ENCODE results near the gene CARS1. TPM values are rescaled to one million over a fixed set of nuclear protein-coding genes. Genes with fewer than 3 reads are reported as not detected.

The CARS1 gene
- total RNA-seq, 4 donors from 2014 or later, result 31.5 to 46.5 (median 34.7) TPM

DNA sequence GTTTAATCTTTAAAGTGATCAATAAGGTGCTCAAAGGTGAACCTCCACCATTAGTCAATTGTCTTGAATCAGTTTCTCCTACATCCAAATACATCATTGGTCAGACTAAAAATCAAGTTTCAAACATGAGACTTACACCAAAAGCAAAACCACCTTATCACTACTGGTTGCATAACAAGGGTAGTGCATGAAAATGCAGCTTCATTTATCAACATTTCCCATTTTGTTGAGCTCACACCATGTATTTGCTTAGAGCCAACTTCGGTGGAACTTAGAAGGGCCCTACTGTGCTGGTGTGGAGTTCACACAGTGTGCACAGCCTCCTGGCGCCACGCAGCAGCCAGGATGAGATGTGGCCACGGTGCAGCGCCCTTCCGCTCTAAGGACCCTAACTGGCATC lies 104.9 kb downstream of the CARS1 start:
- no peaks in the 10 kb centered on the region for H3K27me3 ChIP-seq
- no peak overlapping the region for H3K27ac ChIP-seq
- in situ Hi-C loops (cut with MboI; ENCODE audit: low sequenced_read_pairs in 4 of 4), result no loop called here
- ATAC-seq (no peak), DNase-seq (no peak)
- peaks cover 5 to 80% of the 10 kb centered on the region in 2 donors for H3K36me3 ChIP-seq
- H3K4me3 ChIP-seq, result no peak overlapping the region
- TF ChIP-seq POLR2A (IDR thresholded peaks at IDR 0.05), result no peak
- TF ChIP-seq, protein P1, sequence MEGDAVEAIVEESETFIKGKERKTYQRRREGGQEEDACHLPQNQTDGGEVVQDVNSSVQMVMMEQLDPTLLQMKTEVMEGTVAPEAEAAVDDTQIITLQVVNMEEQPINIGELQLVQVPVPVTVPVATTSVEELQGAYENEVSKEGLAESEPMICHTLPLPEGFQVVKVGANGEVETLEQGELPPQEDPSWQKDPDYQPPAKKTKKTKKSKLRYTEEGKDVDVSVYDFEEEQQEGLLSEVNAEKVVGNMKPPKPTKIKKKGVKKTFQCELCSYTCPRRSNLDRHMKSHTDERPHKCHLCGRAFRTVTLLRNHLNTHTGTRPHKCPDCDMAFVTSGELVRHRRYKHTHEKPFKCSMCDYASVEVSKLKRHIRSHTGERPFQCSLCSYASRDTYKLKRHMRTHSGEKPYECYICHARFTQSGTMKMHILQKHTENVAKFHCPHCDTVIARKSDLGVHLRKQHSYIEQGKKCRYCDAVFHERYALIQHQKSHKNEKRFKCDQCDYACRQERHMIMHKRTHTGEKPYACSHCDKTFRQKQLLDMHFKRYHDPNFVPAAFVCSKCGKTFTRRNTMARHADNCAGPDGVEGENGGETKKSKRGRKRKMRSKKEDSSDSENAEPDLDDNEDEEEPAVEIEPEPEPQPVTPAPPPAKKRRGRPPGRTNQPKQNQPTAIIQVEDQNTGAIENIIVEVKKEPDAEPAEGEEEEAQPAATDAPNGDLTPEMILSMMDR (IDR thresholded peaks at IDR 0.05 in 4 of 5, conservative IDR thresholded peaks at IDR 0.05 in 1 of 5), result no peak
- no peaks in the 10 kb centered on the region for H3K9me3 ChIP-seq
- intact Hi-C loops (cut with DNase I; ENCODE audit: low total_unique reads), result no loop called here
- no peaks in the 10 kb centered on the region for H3K4me1 ChIP-seq

DNA sequence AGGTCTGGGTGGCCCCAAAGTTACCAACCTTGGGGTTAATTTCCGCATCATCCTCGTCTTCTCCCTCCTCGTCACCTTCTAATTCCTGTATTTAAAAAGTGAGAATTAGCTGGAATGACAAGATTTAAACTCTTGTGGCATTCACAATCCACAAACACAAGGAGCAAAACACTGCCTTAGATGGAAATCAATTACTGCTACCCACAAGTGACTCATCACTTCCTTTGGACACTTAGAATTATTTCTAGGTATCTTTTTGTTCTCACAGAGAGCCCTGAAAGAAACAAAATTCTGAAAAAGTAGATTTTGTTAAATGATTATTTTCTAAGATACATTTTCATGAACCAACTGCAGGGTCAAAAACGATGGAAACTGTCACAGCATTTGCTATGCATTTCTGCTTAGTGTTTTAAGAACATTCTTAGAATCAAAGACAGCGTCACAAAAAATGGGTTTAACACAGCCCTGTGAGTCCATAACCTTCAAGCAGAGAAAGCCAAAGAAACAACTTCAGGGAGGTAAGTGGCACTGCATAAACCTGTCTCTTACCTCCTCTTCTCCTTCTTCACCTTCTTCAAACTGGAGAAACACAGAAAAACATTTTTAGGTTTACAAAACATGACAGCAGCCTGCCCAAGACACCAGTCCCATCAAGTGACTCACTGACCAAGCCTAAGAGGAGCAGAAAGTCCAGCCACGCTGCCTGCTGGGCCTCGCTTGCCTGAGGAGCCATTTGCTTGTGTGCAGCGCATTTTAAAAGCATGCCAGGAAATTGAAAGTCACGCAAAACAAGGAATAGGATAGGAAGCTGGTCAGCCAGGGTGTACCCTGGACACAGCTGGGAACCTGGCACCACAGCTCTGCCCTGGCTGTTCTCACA lies 105.8 kb downstream of the CARS1 start:
- TF ChIP-seq, protein P1 (IDR thresholded peaks at IDR 0.05 in 4 of 5, conservative IDR thresholded peaks at IDR 0.05 in 1 of 5), result no peak
- no peak for TF ChIP-seq POLR2A (IDR thresholded peaks at IDR 0.05)
- in situ Hi-C loops (cut with MboI; ENCODE audit: low sequenced_read_pairs in 4 of 4), result no loop called here
- H3K4me3 ChIP-seq, result no peak overlapping the region
- H3K27ac ChIP-seq, result no peak overlapping the region
- intact Hi-C loops (cut with DNase I; ENCODE audit: low total_unique reads), result no loop called here
- H3K9me3 ChIP-seq, result no peaks in the 10 kb centered on the region
- no peaks in the 10 kb centered on the region for H3K27me3 ChIP-seq
- ATAC-seq, result no peak
- H3K36me3 ChIP-seq, result peaks cover 5 to 72% of the 10 kb centered on the region in 2 donors
- no peak for DNase-seq
- H3K4me1 ChIP-seq, result no peaks in the 10 kb centered on the region

Other genes starting within 250 kb of the CARS1 start
- 10 to 100 TPM; 22.0 to 56.9 (median 38.5) TPM for gene CDKN1C, start 171.6 kb downstream of the CARS1 start, total RNA-seq
- 1 to 10 TPM in 1 of 4 donors, not detected in 3; 1.4 TPM for gene PHLDA2, start 128.0 kb downstream of the CARS1 start, total RNA-seq
- gene NAP1L4, start 65.1 kb downstream of the CARS1 start, total RNA-seq, result 100 to 1,000 TPM in 3 of 4 donors, 10 to 100 TPM in 1; 86.4 to 123 (median 111) TPM
- 10 to 100 TPM in 3 of 4 donors, 1 to 10 TPM in 1; 9.2 to 18.5 (median 14.0) TPM for gene OSBPL5, start 107.9 kb upstream of the CARS1 start, total RNA-seq
- not detected for gene MRGPRG, start 161.4 kb upstream of the CARS1 start, total RNA-seq
- gene MRGPRE, start 175.0 kb upstream of the CARS1 start, total RNA-seq, result not detected

Data from gastrocnemius medialis (tissue), 4 donors.